GM23248 (cell line): ENCODE results near the gene IRF9. TPM values are rescaled to one million over a fixed set of nuclear protein-coding genes. Genes with fewer than 3 reads are reported as not detected.

Experiments
- DNase-seq: peaks from one replicate; pipeline ENCODE4 v3.0.0-alpha.2; 2015
- H2AFZ ChIP-seq: fragments of 200-600 bp; sonication (generic); 2 replicates; pipeline ENCODE4 v1.6.1; 2016; ENCODE audit warnings: antibody characterized with exemption
- H3F3A ChIP-seq: fragments of 200-600 bp; sonication (generic); 2 replicates; pipeline ENCODE4 v1.6.1; 2016; ENCODE audit warnings: mild to moderate bottlenecking, antibody characterized with exemption, mixed run types; ENCODE audit not compliant: insufficient read depth
- H3K27ac ChIP-seq: fragments of 200-600 bp; sonication (generic); 2 replicates; pipeline ENCODE4 v1.5.1; 2016; ENCODE audit warnings: mild to moderate bottlenecking
- H3K27me3 ChIP-seq: fragments of 200-600 bp; sonication (generic); replicated peaks from 2 replicates; pipeline ENCODE4 v1.6.1; 2016; ENCODE audit warnings: mild to moderate bottlenecking; ENCODE audit not compliant: insufficient read depth
- H3K36me3 ChIP-seq: fragments of 200-600 bp; sonication (generic); 2 replicates; pipeline ENCODE4 v1.6.1; 2016; ENCODE audit warnings: low read depth, mild to moderate bottlenecking
- H3K4me1 ChIP-seq: fragments of 200-600 bp; sonication (generic); 2 replicates; pipeline ENCODE4 v1.6.1; 2016; ENCODE audit warnings: mild to moderate bottlenecking; ENCODE audit not compliant: insufficient read depth
- H3K4me2 ChIP-seq: fragments of 200-600 bp; sonication (generic); one replicate; pipeline ENCODE4 v1.6.1; 2016; ENCODE audit warnings: mild to moderate bottlenecking; ENCODE audit not compliant: unreplicated experiment
- H3K4me3 ChIP-seq: fragments of 200-600 bp; sonication (generic); 2 replicates; pipeline ENCODE4 v1.5.1; 2016; ENCODE audit warnings: mild to moderate bottlenecking
- H3K79me2 ChIP-seq: fragments of 200-600 bp; sonication (generic); 2 replicates; pipeline ENCODE4 v1.6.1; 2016; ENCODE audit warnings: mild to moderate bottlenecking; ENCODE audit not compliant: insufficient read depth
- H3K9ac ChIP-seq: fragments of 200-600 bp; sonication (generic); 2 replicates; pipeline ENCODE4 v1.6.1; 2016; ENCODE audit warnings: mild to moderate bottlenecking
- H3K9me2 ChIP-seq: fragments of 200-600 bp; sonication (generic); 2 replicates; pipeline ENCODE4 v1.6.1; 2016; ENCODE audit warnings: mixed run types, mild to moderate bottlenecking, moderate library complexity; ENCODE audit not compliant: insufficient read depth
- H3K9me3 ChIP-seq: fragments of 200-600 bp; sonication (generic); one replicate; pipeline ENCODE4 v1.6.1; 2017; ENCODE audit warnings: low read depth
- H4K20me1 ChIP-seq: fragments of 200-600 bp; sonication (generic); 2 replicates; pipeline ENCODE4 v1.6.0; 2016; ENCODE audit not compliant: insufficient read depth
- EZH2 ChIP-seq: fragments of 200-600 bp; sonication (generic); IDR thresholded peaks from 2 replicates; pipeline ENCODE4 v1.6.1; 2018; ENCODE audit warnings: antibody characterized with exemption, mild to moderate bottlenecking; ENCODE audit not compliant: insufficient read depth, poor library complexity, severe bottlenecking
- EZH2phosphoT487 ChIP-seq: fragments of 200-600 bp; sonication (generic); IDR thresholded peaks from 2 replicates; pipeline ENCODE4 v1.6.1; 2018; ENCODE audit warnings: antibody characterized with exemption, moderate library complexity, mild to moderate bottlenecking, low read depth; ENCODE audit not compliant: insufficient read depth
- WGBS, 2 experiments: methylation state at CpG; one replicate each; pipeline ENCODE4 v1.1.6; 2015 to 2017; ENCODE audit warnings: low lambda C conversion rate in 2 of 2, low coverage in 1 of 2; ENCODE audit errors: missing lambda C conversion rate in 2 of 2; 5-methylcytosine and 5-hydroxymethylcytosine counted together
- in situ Hi-C: fragments of 300-500 bp; cut with MboI; formaldehyde crosslinking; loops from 2 replicates; pipeline ENCODE4 v1.15.0; 2020
- polyA plus RNA-seq: library from polyadenylated mRNA; unstranded; fragments of >200 nt; fragmentation: Nextera tagmentation; extraction: Ambion mirVana; gene quantifications from 2 replicates; pipeline ENCODE4 v1.2.1, GENCODE V29; 2016
- total RNA-seq: library from RNA; depleted of rRNA; stranded (reverse); fragments of >200 nt; shearing (Covaris generic); gene quantifications from 2 replicates; pipeline ENCODE4 v1.2.3, GENCODE V29; 2014

Gene IRF9
- total and polyA plus RNA-seq, 2 experiments from 2014 or later, result 56.7 to 87.1 TPM

- no peak for DNase-seq
- Histone ChIP-seq H3K4me2 (peak overlapping the region; percentile 95), H3K9me3 (no peaks in the 10 kb centered on the region), H3F3A (peaks cover 24% of the 10 kb centered on the region), H3K4me3 (peak overlapping the region; percentile 93), H3K4me1 (peaks cover 31% of the 10 kb centered on the region), H3K79me2 (peaks cover 51% of the 10 kb centered on the region), H3K27ac (no peak overlapping the region), H3K9me2 (no peaks in the 10 kb centered on the region), H3K36me3 (peaks cover 12% of the 10 kb centered on the region; the same call in 1 of the 2 replicates), H2AFZ (no peak overlapping the region), H3K27me3 (no peaks in the 10 kb centered on the region), H3K9ac (peak overlapping the region; percentile 81; the same call in 1 of the 2 replicates), H4K20me1 (no peaks in the 10 kb centered on the region)
- TF ChIP-seq EZH2phosphoT487 (no peak), EZH2 (no peak)
- in situ Hi-C loops, result no loop called here
- WGBS, 2 experiments, result 93 to 96% methylated on average over 9 of the region's 9 CpGs
Measured at GRCh38 chr14:24139272-24139934, 21.7 kb upstream of the IRF9 start.

GRCh38 chr14:24141097-24141880 lies 19.8 kb upstream of the IRF9 start, which contains the start of gene EMC9:
Gene EMC9, minus strand, starts transcription at chr14:24141591. Its CDS starts 287 bp downstream, at chr14:24141304.
- peak within 1 kb of the TSS; percentile 95 for H3K4me2 ChIP-seq
- peaks cover 63% of the 10 kb centered on the region for H3K79me2 ChIP-seq
- 0 to 2% methylated on average over 59 to 65 of the region's 65 CpGs for WGBS, 2 experiments
- peak within 1 kb of the TSS; percentile 93 for H3K4me3 ChIP-seq
- H3F3A ChIP-seq, result peaks cover 41% of the 10 kb centered on the region
- no peak for TF ChIP-seq EZH2
- TF ChIP-seq EZH2phosphoT487, result no peak
- H3K27ac ChIP-seq, result peak within 1 kb of the TSS; percentile 64
- H3K9ac ChIP-seq, result peak within 1 kb of the TSS; percentile 81
- peak within 1 kb of the TSS; percentile 85 for H2AFZ ChIP-seq
- no peaks in the 10 kb centered on the region for H3K9me3 ChIP-seq
- in situ Hi-C loops, result no loop called here
- peaks cover 12% of the 10 kb centered on the region; the same call in 1 of the 2 replicates for H3K36me3 ChIP-seq
- DNase-seq, result peak; percentile 100
- no peaks in the 10 kb centered on the region for H4K20me1 ChIP-seq
- no peaks in the 10 kb centered on the region for H3K27me3 ChIP-seq
- H3K9me2 ChIP-seq, result no peaks in the 10 kb centered on the region
- peaks cover 43% of the 10 kb centered on the region for H3K4me1 ChIP-seq

GRCh38 chr14:24143511-24143910 lies 17.6 kb upstream of the IRF9 start:
- Histone ChIP-seq H3K27ac (peak overlapping the region; percentile 37), H3K27me3 (no peaks in the 10 kb centered on the region), H3K36me3 (peaks cover 6% of the 10 kb centered on the region; the same call in 1 of the 2 replicates), H3K9me2 (no peaks in the 10 kb centered on the region), H3K79me2 (peaks cover 55% of the 10 kb centered on the region), H3K4me3 (no peak overlapping the region), H4K20me1 (no peaks in the 10 kb centered on the region), H3F3A (peaks cover 41% of the 10 kb centered on the region), H3K9me3 (no peaks in the 10 kb centered on the region), H2AFZ (no peak overlapping the region), H3K4me2 (peak overlapping the region; percentile 52), H3K4me1 (peaks cover 46% of the 10 kb centered on the region), H3K9ac (no peak overlapping the region)
- WGBS, 2 experiments, result 8 to 14% methylated on average over 2 of the region's 2 CpGs
- TF ChIP-seq EZH2 (no peak), EZH2phosphoT487 (no peak)
- in situ Hi-C loops, result no loop called here
- peak; percentile 87 for DNase-seq

GRCh38 chr14:24144451-24144850 lies 16.6 kb upstream of the IRF9 start:
- no peak overlapping the region for H2AFZ ChIP-seq
- TF ChIP-seq EZH2, result no peak
- no peak for TF ChIP-seq EZH2phosphoT487
- no peaks in the 10 kb centered on the region for H3K9me2 ChIP-seq
- H3K4me1 ChIP-seq, result peaks cover 44% of the 10 kb centered on the region
- in situ Hi-C loops, result no loop called here
- H3K79me2 ChIP-seq, result peaks cover 55% of the 10 kb centered on the region
- H3K4me3 ChIP-seq, result no peak overlapping the region
- WGBS, 2 experiments, result 96 to 100% methylated on average over 1 of the region's 1 CpG
- H3K4me2 ChIP-seq, result no peak overlapping the region
- no peak for DNase-seq
- H3K27ac ChIP-seq, result no peak overlapping the region
- no peaks in the 10 kb centered on the region for H3K27me3 ChIP-seq
- H3K9me3 ChIP-seq, result no peaks in the 10 kb centered on the region
- H3F3A ChIP-seq, result peaks cover 41% of the 10 kb centered on the region
- H4K20me1 ChIP-seq, result no peaks in the 10 kb centered on the region
- H3K9ac ChIP-seq, result no peak overlapping the region
- peaks cover 4% of the 10 kb centered on the region; the same call in 1 of the 2 replicates for H3K36me3 ChIP-seq
